Gastroesophageal sphincter (tissue), 3 donors: Measurements from ENCODE around the gene ARHGAP23.

Source experiments
- CTCF ChIP-seq, 4 experiments: fragments of 200-600 bp in 2 of 4; fragments of 450-650 bp in 2 of 4; sonication (generic) in 1 of 4; IDR thresholded peaks; one replicate each; pipeline ENCODE4 v1.5.1; 2017 to 2019; ENCODE audit warnings: antibody characterized with exemption in 4 of 4, mild to moderate bottlenecking in 2 of 4, moderate library complexity in 2 of 4
- POLR2A ChIP-seq, 2 donors: fragments of 450-650 bp; IDR thresholded peaks; one replicate each; pipeline ENCODE4 v1.6.1; 2017; ENCODE audit warnings: antibody characterized with exemption in 2 of 2, mild to moderate bottlenecking in 2 of 2, moderate library complexity in 1 of 2

GRCh38 chr17:38507921-38508569, 79.8 kb downstream of the ARHGAP23 start:
- no peak for TF ChIP-seq POLR2A (IDR thresholded peaks at IDR 0.05)
- TF ChIP-seq CTCF (IDR thresholded peaks at IDR 0.05) = no peak
